GM19324 (cell line): ENCODE results near the gene CD244.
"Not testable (repeated sequence)": the region's sequence is repeated elsewhere in the genome, so short reads cannot be mapped to it uniquely, and the experiment has no call there.

Experiments used
- ATAC-seq: cut with Tn5 transposase; IDR thresholded peaks from one replicate; pipeline ENCODE4 v1.9.1; 2021; ENCODE audit warnings: mild to moderate bottlenecking, moderate library complexity; ENCODE audit not compliant: unreplicated experiment, low FRiP score

CD244 gene

GRCh38 chr1:160789051-160789701 lies 73.5 kb downstream of the CD244 start:
- ATAC-seq, result no peak

DNA sequence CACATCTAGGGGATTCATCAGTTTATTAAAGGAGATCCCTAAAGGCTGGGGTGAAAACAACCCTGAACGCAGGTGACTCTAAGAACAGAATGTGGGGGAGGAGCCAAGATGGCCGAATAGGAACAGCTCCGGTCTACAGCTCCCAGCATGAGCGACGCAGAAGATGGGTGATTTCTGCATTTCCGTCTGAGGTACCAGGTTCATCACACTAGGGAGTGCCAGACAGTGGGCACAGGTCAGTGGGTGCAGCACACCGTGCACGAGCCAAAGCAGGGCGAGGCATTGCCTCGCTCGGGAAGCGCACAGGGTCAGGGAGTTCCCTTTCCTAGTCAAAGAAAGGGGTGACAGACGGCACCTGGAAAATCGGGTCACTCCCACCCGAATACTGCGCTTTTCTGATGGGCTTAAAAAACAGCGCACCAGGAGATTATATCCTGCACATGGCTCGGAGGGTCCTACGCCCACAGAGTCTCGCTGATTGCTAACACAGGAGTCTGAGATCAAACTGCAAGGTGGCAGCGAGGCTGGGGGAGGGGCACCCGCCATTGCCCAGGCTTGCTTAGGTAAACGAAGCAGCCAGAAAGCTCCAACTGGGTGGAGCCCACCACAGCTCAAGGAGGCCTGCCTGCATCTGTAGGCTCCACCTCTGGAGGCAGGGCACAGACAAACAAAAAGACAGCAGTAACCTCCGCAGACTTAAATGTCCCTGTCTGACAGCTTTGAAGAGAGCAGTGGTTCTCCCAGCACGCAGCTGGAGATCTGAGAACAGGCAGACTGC lies 79.5 kb downstream of the CD244 start:
- ATAC-seq, result not testable (repeated sequence)

- ATAC-seq, result peak; percentile 80
Measured at GRCh38 chr1:160781914-160782689, 80.6 kb downstream of the CD244 start.

GRCh38 chr1:160781186-160781766 lies 81.4 kb downstream of the CD244 start:
- ATAC-seq, result no peak

GRCh38 chr1:160780398-160780755 lies 82.3 kb downstream of the CD244 start:
- no peak for ATAC-seq
